Measurements from ENCODE around the gene SCN11A. TPM values are rescaled to one million over a fixed set of nuclear protein-coding genes. Genes with fewer than 3 reads are reported as not detected.

SCN11A gene
- total RNA-seq, 1 donor from 2014 or later: 0.63 TPM

DNA sequence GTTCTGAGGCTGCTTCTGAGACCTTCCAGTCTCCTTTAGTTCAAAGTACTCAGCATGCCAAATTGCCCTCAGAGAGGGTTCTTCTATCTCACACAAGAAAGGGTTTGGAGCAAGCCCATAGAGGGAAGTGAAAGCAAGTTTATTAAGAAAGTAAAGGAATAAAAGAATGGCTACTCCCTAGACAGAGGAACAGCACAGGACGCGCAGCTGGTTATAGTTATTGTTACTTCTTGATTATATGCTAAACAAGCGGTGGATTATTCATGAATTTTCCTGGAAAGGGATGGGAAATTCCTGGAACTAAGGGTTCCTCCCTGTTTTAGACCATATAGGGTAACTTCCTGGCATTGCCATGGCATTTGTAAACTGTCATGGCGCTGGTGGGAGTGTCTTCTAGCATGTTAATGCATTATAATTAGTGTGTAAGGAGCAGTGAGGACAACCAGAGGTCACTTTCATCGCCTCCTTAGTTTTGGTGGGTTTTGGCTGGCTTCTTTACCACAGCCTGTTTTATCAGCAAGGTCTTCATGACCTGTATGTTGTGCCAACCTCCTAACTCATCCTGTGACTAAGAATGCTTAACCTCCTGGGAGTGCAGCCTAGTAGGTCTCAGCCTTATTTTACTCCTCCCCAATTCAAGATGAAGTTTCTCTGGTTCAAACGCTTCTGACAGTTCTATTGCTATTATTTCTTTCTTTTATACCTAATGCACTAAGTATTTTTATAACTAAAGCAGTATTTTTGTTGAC, 26.3 kb downstream of the SCN11A start:
- no peak for DNase-seq (ENCODE audit: low read depth, low spot score)
- TF ChIP-seq, protein P1, sequence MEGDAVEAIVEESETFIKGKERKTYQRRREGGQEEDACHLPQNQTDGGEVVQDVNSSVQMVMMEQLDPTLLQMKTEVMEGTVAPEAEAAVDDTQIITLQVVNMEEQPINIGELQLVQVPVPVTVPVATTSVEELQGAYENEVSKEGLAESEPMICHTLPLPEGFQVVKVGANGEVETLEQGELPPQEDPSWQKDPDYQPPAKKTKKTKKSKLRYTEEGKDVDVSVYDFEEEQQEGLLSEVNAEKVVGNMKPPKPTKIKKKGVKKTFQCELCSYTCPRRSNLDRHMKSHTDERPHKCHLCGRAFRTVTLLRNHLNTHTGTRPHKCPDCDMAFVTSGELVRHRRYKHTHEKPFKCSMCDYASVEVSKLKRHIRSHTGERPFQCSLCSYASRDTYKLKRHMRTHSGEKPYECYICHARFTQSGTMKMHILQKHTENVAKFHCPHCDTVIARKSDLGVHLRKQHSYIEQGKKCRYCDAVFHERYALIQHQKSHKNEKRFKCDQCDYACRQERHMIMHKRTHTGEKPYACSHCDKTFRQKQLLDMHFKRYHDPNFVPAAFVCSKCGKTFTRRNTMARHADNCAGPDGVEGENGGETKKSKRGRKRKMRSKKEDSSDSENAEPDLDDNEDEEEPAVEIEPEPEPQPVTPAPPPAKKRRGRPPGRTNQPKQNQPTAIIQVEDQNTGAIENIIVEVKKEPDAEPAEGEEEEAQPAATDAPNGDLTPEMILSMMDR (conservative IDR thresholded peaks at IDR 0.05): no peak
- H3K27me3 Mint-ChIP-seq (ENCODE audit: low read depth): peaks cover 34% of the 10 kb centered on the region
- H3K36me3 Mint-ChIP-seq (ENCODE audit: low read depth): no peaks in the 10 kb centered on the region
- H3K9me3 Mint-ChIP-seq: no peaks in the 10 kb centered on the region
- H3K27ac Mint-ChIP-seq (ENCODE audit: unreplicated experiment): no peak overlapping the region
- no peak overlapping the region for H3K4me3 Mint-ChIP-seq
- peaks cover 8% of the 10 kb centered on the region for H3K4me1 Mint-ChIP-seq

DNA sequence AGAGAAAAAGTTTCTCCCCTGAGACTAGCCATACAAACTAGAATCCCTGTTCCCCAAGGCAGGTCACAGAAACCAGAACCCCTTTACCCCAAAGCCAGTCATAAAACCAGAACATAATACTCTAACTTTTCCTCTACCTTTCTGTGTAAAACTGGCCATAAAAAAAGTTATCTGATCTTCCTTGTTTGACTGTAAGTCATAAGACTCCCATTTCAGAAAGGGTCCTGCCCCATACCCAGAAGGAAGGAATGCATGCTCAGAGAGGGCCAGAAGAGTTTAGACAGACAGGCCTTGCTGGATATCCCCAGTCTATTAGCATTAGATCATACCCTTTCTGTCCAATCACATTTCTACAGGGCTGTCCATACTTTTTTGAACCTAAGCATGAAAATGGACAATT, 27.2 kb downstream of the SCN11A start:
- no peak overlapping the region for H3K27ac Mint-ChIP-seq (ENCODE audit: unreplicated experiment)
- peaks cover 2% of the 10 kb centered on the region for H3K4me1 Mint-ChIP-seq
- H3K27me3 Mint-ChIP-seq (ENCODE audit: low read depth): peaks cover 35% of the 10 kb centered on the region
- DNase-seq (ENCODE audit: low read depth, low spot score): no peak
- no peak overlapping the region for H3K4me3 Mint-ChIP-seq
- H3K9me3 Mint-ChIP-seq: no peaks in the 10 kb centered on the region
- H3K36me3 Mint-ChIP-seq (ENCODE audit: low read depth): no peaks in the 10 kb centered on the region
- TF ChIP-seq, protein P1 (conservative IDR thresholded peaks at IDR 0.05): no peak

DNA sequence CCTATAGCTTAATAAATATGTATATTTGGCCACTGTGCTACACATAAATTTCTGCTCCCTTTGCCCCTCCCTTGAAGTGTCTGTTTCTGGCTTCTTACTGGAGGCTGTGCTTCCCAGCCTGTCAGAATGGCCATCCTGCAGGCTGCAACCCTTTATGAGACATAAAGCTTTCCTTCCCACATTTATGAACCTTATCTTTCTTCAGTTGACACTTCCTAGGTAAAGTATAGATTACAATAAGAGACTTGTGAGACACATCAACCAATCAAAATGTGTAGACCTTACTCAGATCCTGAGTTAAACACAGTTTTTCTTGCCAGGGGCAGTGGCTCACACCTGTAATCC, 29.5 kb downstream of the SCN11A start:
- no peaks in the 10 kb centered on the region for H3K36me3 Mint-ChIP-seq (ENCODE audit: low read depth)
- peaks cover 32% of the 10 kb centered on the region for H3K27me3 Mint-ChIP-seq (ENCODE audit: low read depth)
- TF ChIP-seq, protein P1 (conservative IDR thresholded peaks at IDR 0.05): no peak
- no peak overlapping the region for H3K4me3 Mint-ChIP-seq
- no peak for DNase-seq (ENCODE audit: low read depth, low spot score)
- no peak overlapping the region for H3K27ac Mint-ChIP-seq (ENCODE audit: unreplicated experiment)
- H3K4me1 Mint-ChIP-seq: no peaks in the 10 kb centered on the region
- H3K9me3 Mint-ChIP-seq: no peaks in the 10 kb centered on the region

DNA sequence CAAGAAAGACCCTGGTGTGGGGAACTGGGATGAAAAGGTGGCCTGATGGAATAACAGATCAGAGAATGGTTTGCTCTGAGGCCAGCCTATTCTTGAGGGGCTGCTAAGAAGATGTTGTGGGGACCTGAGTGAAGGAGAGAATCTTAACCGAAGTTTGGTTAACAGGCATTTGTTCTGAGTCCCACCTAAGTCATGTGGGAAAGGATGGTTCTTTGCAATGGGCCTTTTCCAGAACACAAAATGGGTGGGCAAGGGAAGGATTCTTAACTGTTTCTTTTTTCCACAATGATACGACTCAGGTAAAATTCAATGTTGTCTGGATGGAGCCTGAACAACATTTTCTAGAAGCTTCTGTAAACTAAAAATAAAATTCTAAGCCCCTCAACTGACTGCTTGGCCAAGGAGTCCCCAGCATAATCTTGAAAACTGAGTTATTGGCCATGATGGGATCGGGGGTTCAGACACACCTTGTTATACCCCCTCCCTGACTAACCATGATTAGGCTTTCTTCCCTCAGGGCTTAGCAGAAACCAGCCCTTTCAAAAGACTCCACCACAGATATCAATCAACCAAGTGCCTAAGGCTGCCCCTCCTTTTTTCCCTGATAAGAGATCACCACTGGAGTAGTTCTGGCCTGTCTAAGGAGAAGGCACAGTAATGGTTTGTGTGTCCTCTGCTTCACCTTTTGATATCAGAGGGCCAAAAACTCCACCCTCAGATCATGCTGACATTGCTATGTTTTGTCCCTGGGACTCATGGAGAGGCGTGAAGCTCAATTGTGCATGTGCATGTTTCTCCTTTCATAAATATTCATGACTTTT, 30.1 kb downstream of the SCN11A start:
- Mint-ChIP-seq H3K27ac (ENCODE audit: unreplicated experiment) (no peak overlapping the region), H3K4me1 (no peaks in the 10 kb centered on the region), H3K27me3 (ENCODE audit: low read depth) (peaks cover 36% of the 10 kb centered on the region), H3K4me3 (no peak overlapping the region), H3K36me3 (ENCODE audit: low read depth) (no peaks in the 10 kb centered on the region), H3K9me3 (no peaks in the 10 kb centered on the region)
- no peak for DNase-seq (ENCODE audit: low read depth, low spot score)
- TF ChIP-seq, protein P1 (conservative IDR thresholded peaks at IDR 0.05): no peak

DNA sequence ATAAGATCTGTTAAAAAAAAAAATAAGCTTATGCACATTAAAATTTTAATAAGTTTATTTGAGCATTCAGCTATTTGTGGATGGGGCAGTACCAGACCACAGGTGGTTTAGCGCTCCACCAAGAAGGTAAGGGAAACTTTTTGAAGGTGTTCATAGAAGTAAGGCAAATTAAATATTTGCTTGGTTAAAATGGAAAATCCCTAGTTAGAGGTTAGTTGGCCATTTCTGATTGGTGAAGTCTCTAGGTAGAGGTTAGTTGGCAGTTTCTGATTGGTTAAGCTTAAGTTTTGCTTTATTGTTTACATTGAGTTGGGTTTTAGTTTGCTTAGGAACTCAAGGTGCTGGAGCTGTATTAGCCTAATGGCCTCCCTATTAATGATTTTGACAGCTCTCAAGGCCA, 30.7 kb downstream of the SCN11A start:
- H3K4me3 Mint-ChIP-seq: no peak overlapping the region
- no peaks in the 10 kb centered on the region for H3K4me1 Mint-ChIP-seq
- TF ChIP-seq, protein P1 (conservative IDR thresholded peaks at IDR 0.05): no peak

More for the DNA sequence above, 30.7 kb downstream of the SCN11A start:
- no peaks in the 10 kb centered on the region for H3K9me3 Mint-ChIP-seq
- no peak for DNase-seq (ENCODE audit: low read depth, low spot score)
- peaks cover 32% of the 10 kb centered on the region for H3K27me3 Mint-ChIP-seq (ENCODE audit: low read depth)
- H3K36me3 Mint-ChIP-seq (ENCODE audit: low read depth): no peaks in the 10 kb centered on the region
- H3K27ac Mint-ChIP-seq (ENCODE audit: unreplicated experiment): no peak overlapping the region

All from neural crest cell (in vitro differentiated cells).